PC-3 (cell line): ENCODE data around the gene TENM4. TPM values are rescaled to one million over a fixed set of nuclear protein-coding genes. Genes with fewer than 3 reads are reported as not detected.
A peak's percentile ranks its signal among the peaks of the same experiment; 100 is the strongest.

ENCODE experiments used
- ATAC-seq: fragments of 200-7000 bp; cut with Tn5 transposase; 2 replicates; pipeline ENCODE4 v1.9.1; 2020; ENCODE audit warnings: mild to moderate bottlenecking, moderate library complexity
- BruUV-seq: library from RNA; stranded (reverse); fragments of 400-500 nt; replicated peaks from 2 replicates; lab custom pipeline; 2021; lab: Mats Ljungman, UMichigan
- CTCF ChIA-PET: fragments of 300-600 bp; sonication (Branson Sonifier 250); formaldehyde crosslinking; loops from one replicate; lab custom pipeline; 2022; ENCODE audit warnings: antibody characterized with exemption; lab: Charles Lee
- POLR2A ChIA-PET: fragments of 300-600 bp; sonication (Branson Sonifier 250); formaldehyde crosslinking; loops from one replicate; lab custom pipeline; 2022; ENCODE audit warnings: antibody characterized with exemption; ENCODE audit not compliant: unreplicated experiment; lab: Charles Lee
- DNase-seq: peaks from one replicate; pipeline ENCODE4 v3.0.0-alpha.2; 2015
- H2AFZ ChIP-seq: fragments of 300-600 bp; sonication (generic); 2 replicates; pipeline ENCODE4 v1.6.0; 2016; ENCODE audit warnings: antibody characterized with exemption, low read length
- H3F3A ChIP-seq: fragments of 300-600 bp; sonication (generic); one replicate; pipeline ENCODE4 v1.6.0; 2017; ENCODE audit warnings: antibody characterized with exemption, low read length, control low read depth, mild to moderate bottlenecking; ENCODE audit not compliant: unreplicated experiment
- H3K27ac ChIP-seq: fragments of 300-600 bp; sonication (generic); 2 replicates; pipeline ENCODE4 v1.5.1; 2016; ENCODE audit warnings: mild to moderate bottlenecking, low read length
- H3K27me3 ChIP-seq: fragments of 300-600 bp; sonication (generic); 2 replicates; pipeline ENCODE4 v1.6.1; 2016; ENCODE audit warnings: low read length, mixed read lengths
- H3K36me3 ChIP-seq: fragments of 300-600 bp; sonication (generic); 2 replicates; pipeline ENCODE4 v1.6.1; 2016; ENCODE audit warnings: low read depth, mixed run types, low read length, mixed read lengths
- H3K4me1 ChIP-seq: fragments of 300-600 bp; sonication (generic); 2 replicates; pipeline ENCODE4 v1.5.1; 2016; ENCODE audit warnings: low read length; ENCODE audit not compliant: insufficient read depth
- H3K4me2 ChIP-seq: fragments of 300-600 bp; sonication (generic); 2 replicates; pipeline ENCODE4 v1.6.0; 2016; ENCODE audit warnings: low read length
- H3K4me3 ChIP-seq: fragments of 300-600 bp; sonication (generic); 2 replicates; pipeline ENCODE4 v1.5.1; 2016; ENCODE audit warnings: mild to moderate bottlenecking, low read length, mixed read lengths
- H3K79me2 ChIP-seq: fragments of 300-600 bp; sonication (generic); 2 replicates; pipeline ENCODE4 v1.6.1; 2017; ENCODE audit warnings: low read length, mixed read lengths
- H3K9ac ChIP-seq: fragments of 300-600 bp; sonication (generic); 2 replicates; pipeline ENCODE4 v1.6.0; 2016; ENCODE audit warnings: mild to moderate bottlenecking, low read length
- H3K9me2 ChIP-seq: fragments of 300-600 bp; sonication (generic); replicated peaks from 2 replicates; pipeline ENCODE4 v1.6.1; 2016; ENCODE audit warnings: mixed run types, low read length, mixed read lengths
- H3K9me3 ChIP-seq: fragments of 300-600 bp; sonication (generic); 2 replicates; pipeline ENCODE4 v1.6.1; 2016; ENCODE audit warnings: low read length, mixed read lengths
- H4K20me1 ChIP-seq: fragments of 300-600 bp; sonication (generic); 2 replicates; pipeline ENCODE4 v1.6.1; 2016; ENCODE audit warnings: low read length, mixed read lengths
- CTCF ChIP-seq: fragments of 300-600 bp; sonication (generic); conservative IDR thresholded peaks from 2 replicates; pipeline ENCODE4 v1.5.1; 2017; ENCODE audit warnings: antibody characterized with exemption, low read depth, mild to moderate bottlenecking, low read length
- EZH2 ChIP-seq: fragments of 300-600 bp; sonication (generic); IDR thresholded peaks from one replicate; pipeline ENCODE4 v1.6.1; 2017; ENCODE audit warnings: antibody characterized with exemption, mild to moderate bottlenecking, low read length; ENCODE audit not compliant: unreplicated experiment
- EZH2phosphoT487 ChIP-seq: fragments of 300-600 bp; sonication (generic); IDR thresholded peaks from 2 replicates; pipeline ENCODE4 v1.6.1; 2018; ENCODE audit warnings: mild to moderate bottlenecking, antibody characterized with exemption, low read length, borderline replicate concordance
- intact Hi-C: fragments of 100-400 bp; cut with micrococcal nuclease; formaldehyde crosslinking; loops from 2 replicates; pipeline ENCODE4 v1.9.0; 2023
- total RNA-seq: library from RNA; depleted of rRNA; stranded (reverse); fragments of >200 nt; gene quantifications from 2 replicates; pipeline ENCODE4 v1.2.3, GENCODE V29; 2014

Gene TENM4
- total RNA-seq, 1 experiment from 2014 or later: 19.7 TPM

DNA sequence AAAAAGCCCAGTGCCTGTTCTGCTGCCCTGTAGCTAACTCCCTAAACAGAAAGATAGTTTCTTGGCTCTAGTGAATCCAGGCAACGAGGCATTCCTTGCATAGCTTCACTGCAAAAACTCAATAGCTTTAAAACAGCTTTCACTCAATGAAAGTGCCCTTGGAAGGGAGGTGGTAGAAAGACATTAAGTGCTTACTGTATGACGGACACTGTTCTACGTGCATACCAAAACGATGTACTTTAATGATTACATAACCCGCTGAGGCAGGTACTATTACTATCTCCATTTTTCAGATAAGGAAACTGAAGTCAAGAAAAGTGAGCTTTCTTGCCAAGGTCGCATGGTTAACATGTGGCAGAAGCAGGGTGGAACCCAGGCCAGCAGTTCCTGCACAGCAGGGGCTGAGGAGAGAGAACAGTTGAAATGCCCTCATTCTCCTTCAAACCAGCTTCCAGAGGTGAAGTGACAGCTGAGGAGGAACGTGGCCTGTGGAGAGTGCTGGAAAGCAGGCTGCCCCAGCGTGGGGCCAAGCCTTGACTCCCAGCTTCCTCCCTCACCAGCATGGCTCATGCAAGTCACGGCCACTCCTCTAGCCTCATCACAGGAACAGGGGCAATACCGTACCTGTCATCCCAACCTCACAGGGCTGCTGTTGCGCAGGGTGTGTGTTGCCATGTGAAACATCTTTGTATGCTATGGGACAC, 638.6 kb downstream of the TENM4 start:
- TF ChIP-seq CTCF (no peak), EZH2phosphoT487 (no peak), EZH2 (no peak)
- Histone ChIP-seq H3K79me2 (no peaks in the 10 kb centered on the region), H3K4me1 (peaks cover 69% of the 10 kb centered on the region), H2AFZ (no peak overlapping the region), H3K9me3 (no peaks in the 10 kb centered on the region), H3F3A (peaks cover 44% of the 10 kb centered on the region), H3K27me3 (no peaks in the 10 kb centered on the region), H4K20me1 (no peaks in the 10 kb centered on the region), H3K4me3 (no peak overlapping the region), H3K9me2 (no peaks in the 10 kb centered on the region), H3K9ac (peak overlapping the region; percentile 89), H3K4me2 (peak overlapping the region; percentile 64), H3K27ac (peak overlapping the region; percentile 96), H3K36me3 (no peaks in the 10 kb centered on the region)
- ChIA-PET CTCF (interaction anchor here (0.7 to 2.5 kb wide), 6 partner anchors 8 to 159 kb away, joined by 4 to 17 read pairs (median 6); no protein-coding TSS in a partner anchor), POLR2A (interaction anchor here (0.6 to 1.3 kb wide), 5 partner anchors 13 to 159 kb away, joined by 4 to 5 read pairs (median 4); no protein-coding TSS in a partner anchor)
- peak; percentile 32 for DNase-seq
- no peak for ATAC-seq
- no TSS peak for BruUV-seq
- intact Hi-C loops: loop anchor here (5.0 kb wide), 1 partner anchor 275 kb away; no protein-coding TSS in a partner anchor

DNA sequence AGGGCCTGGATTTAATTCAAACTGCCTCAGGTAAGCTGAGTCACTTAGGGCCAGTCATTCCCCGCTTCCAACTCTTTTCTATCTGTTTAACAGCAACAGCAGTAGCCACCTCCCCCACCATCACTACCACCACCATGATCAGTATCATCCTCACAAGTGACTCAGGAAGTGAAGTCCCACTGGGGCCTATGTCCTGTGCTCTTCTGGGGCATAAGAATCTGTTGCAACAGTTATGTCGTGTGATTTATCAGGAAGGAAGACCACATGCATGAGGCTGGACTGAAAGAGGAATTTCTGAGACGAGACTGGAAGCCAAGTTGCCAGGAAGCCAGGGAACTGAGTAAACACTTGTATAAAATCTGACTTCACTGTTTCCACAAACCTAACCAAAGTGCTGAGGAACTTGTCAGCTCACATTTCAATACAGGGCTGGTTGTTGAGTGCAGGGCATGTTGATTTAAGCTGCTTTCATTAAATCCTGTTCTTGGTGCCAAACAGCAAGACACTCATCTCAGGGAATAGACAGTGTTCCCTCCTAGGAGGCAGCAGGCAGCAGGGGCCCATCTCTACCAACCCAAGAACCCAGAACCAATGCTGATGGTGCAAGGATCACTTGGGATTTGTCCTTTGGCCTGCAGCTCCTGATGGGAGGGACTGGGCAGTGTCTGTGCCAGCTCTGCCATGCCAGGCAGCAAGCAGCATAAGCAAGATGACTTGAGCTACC, 639.5 kb downstream of the TENM4 start:
- Histone ChIP-seq H3K27me3 (no peaks in the 10 kb centered on the region), H3K9ac (peak overlapping the region; percentile 89), H3K9me3 (no peaks in the 10 kb centered on the region), H3K4me1 (peaks cover 75% of the 10 kb centered on the region), H4K20me1 (no peaks in the 10 kb centered on the region), H3F3A (peaks cover 49% of the 10 kb centered on the region), H3K4me2 (peak overlapping the region; percentile 64), H2AFZ (no peak overlapping the region), H3K9me2 (no peaks in the 10 kb centered on the region), H3K36me3 (no peaks in the 10 kb centered on the region), H3K79me2 (no peaks in the 10 kb centered on the region), H3K4me3 (no peak overlapping the region), H3K27ac (peak overlapping the region; percentile 96)
- ChIA-PET CTCF (interaction anchor here (0.7 to 2.5 kb wide), 7 partner anchors 9 to 159 kb away, joined by 4 to 17 read pairs (median 4); no protein-coding TSS in a partner anchor), POLR2A (interaction anchor here (0.6 to 1.3 kb wide), 4 partner anchors 14 to 160 kb away, joined by 3 to 8 read pairs (median 4); no protein-coding TSS in a partner anchor)
- intact Hi-C loops: loop anchor here (1.0 to 5.0 kb wide), 7 partner anchors 20 to 276 kb away; no protein-coding TSS in a partner anchor
- no TSS peak for BruUV-seq
- peak; percentile 69 for ATAC-seq
- peak; percentile 99 for DNase-seq
- no peak for TF ChIP-seq EZH2phosphoT487
- no peak for TF ChIP-seq EZH2
- TF ChIP-seq CTCF: peak; percentile 36; the same call in 1 of the 2 replicates
